Peyer's patch (tissue), 4 donors: Measurements from ENCODE around the gene CREBBP.

Source experiments
- POLR2A ChIP-seq, 2 donors: fragments of 450-650 bp; IDR thresholded peaks; one replicate each; pipeline ENCODE4 v1.5.1; 2017; ENCODE audit warnings: antibody characterized with exemption in 2 of 2, mild to moderate bottlenecking in 2 of 2, moderate library complexity in 2 of 2
- TF ChIP-seq, protein P1 (sequence below), 6 experiments: fragments of 450-650 bp in 4 of 6; fragments of 200-600 bp in 2 of 6; sonication (generic) in 1 of 6; IDR thresholded peaks; one replicate each; pipeline ENCODE4 v1.5.1; 2017 to 2019; ENCODE audit warnings: antibody characterized with exemption in 6 of 6, mild to moderate bottlenecking in 3 of 6, moderate library complexity in 1 of 6

DNA sequence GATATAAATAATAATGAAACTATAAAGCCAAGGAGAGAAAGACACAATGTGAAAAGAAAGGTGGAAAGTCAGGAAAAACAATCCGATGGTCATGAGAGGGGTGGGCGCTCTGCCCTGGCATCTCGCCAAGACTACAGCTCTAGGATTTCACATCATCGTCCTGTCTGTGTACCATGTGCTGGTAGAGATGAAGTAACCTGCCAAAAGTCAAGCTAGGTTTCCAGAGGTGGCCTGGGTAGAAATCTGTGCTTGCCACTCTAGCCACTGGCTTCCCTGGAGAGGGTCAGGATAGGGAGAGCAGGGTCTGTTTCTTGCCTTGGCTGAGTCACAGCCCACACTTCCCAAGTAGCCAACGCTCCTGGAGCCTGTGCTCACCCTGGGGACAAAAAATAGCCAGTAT is 132.2 kb downstream of the CREBBP start:
- TF ChIP-seq POLR2A (IDR thresholded peaks at IDR 0.05), result no peak
- TF ChIP-seq, protein P1, sequence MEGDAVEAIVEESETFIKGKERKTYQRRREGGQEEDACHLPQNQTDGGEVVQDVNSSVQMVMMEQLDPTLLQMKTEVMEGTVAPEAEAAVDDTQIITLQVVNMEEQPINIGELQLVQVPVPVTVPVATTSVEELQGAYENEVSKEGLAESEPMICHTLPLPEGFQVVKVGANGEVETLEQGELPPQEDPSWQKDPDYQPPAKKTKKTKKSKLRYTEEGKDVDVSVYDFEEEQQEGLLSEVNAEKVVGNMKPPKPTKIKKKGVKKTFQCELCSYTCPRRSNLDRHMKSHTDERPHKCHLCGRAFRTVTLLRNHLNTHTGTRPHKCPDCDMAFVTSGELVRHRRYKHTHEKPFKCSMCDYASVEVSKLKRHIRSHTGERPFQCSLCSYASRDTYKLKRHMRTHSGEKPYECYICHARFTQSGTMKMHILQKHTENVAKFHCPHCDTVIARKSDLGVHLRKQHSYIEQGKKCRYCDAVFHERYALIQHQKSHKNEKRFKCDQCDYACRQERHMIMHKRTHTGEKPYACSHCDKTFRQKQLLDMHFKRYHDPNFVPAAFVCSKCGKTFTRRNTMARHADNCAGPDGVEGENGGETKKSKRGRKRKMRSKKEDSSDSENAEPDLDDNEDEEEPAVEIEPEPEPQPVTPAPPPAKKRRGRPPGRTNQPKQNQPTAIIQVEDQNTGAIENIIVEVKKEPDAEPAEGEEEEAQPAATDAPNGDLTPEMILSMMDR (IDR thresholded peaks at IDR 0.05), result no peak
